Endothelial cell of umbilical vein (primary cell): ENCODE results near the gene SAMD4A. TPM values are rescaled to one million over a fixed set of nuclear protein-coding genes. Genes with fewer than 3 reads are reported as not detected.
"Not testable (repeated sequence)": the region's sequence is repeated elsewhere in the genome, so short reads cannot be mapped to it uniquely, and the experiment has no call there.

Source experiments
- BruUV-seq: library from RNA; stranded (reverse); fragments of 400-500 nt; replicated peaks from 2 replicates; lab custom pipeline; 2021; lab: Mats Ljungman, UMichigan
- CTCF ChIA-PET: fragments of 300-600, 350-600 bp; sonication (Branson Sonifier 250); formaldehyde crosslinking; loops from one replicate; lab custom pipeline; 2021; ENCODE audit warnings: antibody characterized with exemption, inconsistent platforms; lab: Charles Lee
- POLR2A ChIA-PET: fragments of 300-600, 350-600 bp; sonication (Branson Sonifier 250); formaldehyde crosslinking; loops from one replicate; lab custom pipeline; 2021; ENCODE audit warnings: antibody characterized with exemption, inconsistent platforms; lab: Charles Lee
- DNase-seq: peaks from one replicate; pipeline ENCODE4 v3.0.0-alpha.2; 2011; ENCODE audit warnings: low read depth, low spot score
- FAIRE-seq: peaks from 2 replicates; lab custom pipeline; 2011; peaks lifted over from hg19 to GRCh38; lab: Jason Lieb, UNC
- H2AFZ ChIP-seq: 2 replicates; pipeline ENCODE4 v1.6.0; 2012; ENCODE audit warnings: low read depth, low read length, control low read depth, inconsistent platforms
- H3K27ac ChIP-seq: 2 replicates; pipeline ENCODE4 v1.5.1; 2011; ENCODE audit warnings: low read depth, mild to moderate bottlenecking, control low read depth, low read length, moderate library complexity; ENCODE audit not compliant: insufficient read depth
- H3K27me3 ChIP-seq, 2 experiments: 2 replicates each; pipeline versions ENCODE4 v1.6.0 to v1.6.1; 2011; ENCODE audit warnings: low read length in 2 of 2, mixed read lengths in 1 of 2; ENCODE audit not compliant: control insufficient read depth in 2 of 2, insufficient read depth in 2 of 2
- H3K36me3 ChIP-seq, 2 experiments: 2 replicates in 1 of 2; 3 replicates in 1 of 2; pipeline ENCODE4 v1.5.1; 2011; ENCODE audit warnings: low read length in 2 of 2, mild to moderate bottlenecking in 1 of 2, moderate library complexity in 1 of 2; ENCODE audit not compliant: control insufficient read depth in 2 of 2, insufficient read depth in 2 of 2; ENCODE audit errors: extremely low read depth in 1 of 2
- H3K4me1 ChIP-seq: 3 replicates; pipeline ENCODE4 v1.5.1; 2011; ENCODE audit warnings: mild to moderate bottlenecking, low read length; ENCODE audit not compliant: control insufficient read depth, insufficient read depth; ENCODE audit errors: extremely low read depth
- H3K4me2 ChIP-seq: 2 replicates; pipeline ENCODE4 v1.6.1; 2011; ENCODE audit warnings: low read length, control low read depth, mixed read lengths; ENCODE audit not compliant: insufficient read depth
- H3K4me3 ChIP-seq, 3 experiments: fragments of 200-600 bp in 1 of 3; sonication (generic), shearing (Covaris generic) in 1 of 3; replicated peaks in 1 of 3; 2 replicates each; pipeline ENCODE4 v1.5.1; 2011 to 2016; ENCODE audit warnings: control low read depth in 3 of 3, low read length in 3 of 3, mild to moderate bottlenecking in 2 of 3, inconsistent platforms in 1 of 3, low read depth in 1 of 3, moderate library complexity in 1 of 3; ENCODE audit not compliant: insufficient read depth in 1 of 3
- H3K79me2 ChIP-seq: 2 replicates; pipeline ENCODE4 v1.6.0; 2012; ENCODE audit warnings: low read length, inconsistent platforms; ENCODE audit not compliant: control insufficient read depth, insufficient read depth
- H3K9ac ChIP-seq: replicated peaks from 2 replicates; pipeline ENCODE3; 2011; ENCODE audit warnings: low read length, control low read depth; ENCODE audit not compliant: insufficient read depth; ENCODE audit errors: extremely low read depth
- H3K9me1 ChIP-seq: replicated peaks from 3 replicates; pipeline ENCODE4 v1.6.0; 2011; ENCODE audit warnings: mild to moderate bottlenecking, low read length; ENCODE audit not compliant: control insufficient read depth, insufficient read depth; ENCODE audit errors: extremely low read depth
- H3K9me3 ChIP-seq: replicated peaks from 2 replicates; pipeline ENCODE4 v1.5.1; 2012; ENCODE audit warnings: low read length, inconsistent platforms; ENCODE audit not compliant: control insufficient read depth, insufficient read depth
- H4K20me1 ChIP-seq: replicated peaks from 2 replicates; pipeline ENCODE3; 2011; ENCODE audit warnings: mild to moderate bottlenecking, low read length; ENCODE audit not compliant: control insufficient read depth, insufficient read depth; ENCODE audit errors: extremely low read depth
- CTCF ChIP-seq, 2 donors: IDR thresholded peaks; 1 replicate in 1 of 2; 2 replicates in 1 of 2; pipeline ENCODE4 v1.5.1; 2011; ENCODE audit warnings: low read length in 2 of 2, mild to moderate bottlenecking in 2 of 2, moderate library complexity in 2 of 2, control low read depth in 1 of 2, inconsistent platforms in 1 of 2, low read depth in 1 of 2; ENCODE audit not compliant: insufficient read depth in 1 of 2; ENCODE audit errors: extremely low read depth in 1 of 2
- EZH2 ChIP-seq: IDR thresholded peaks from 2 replicates; pipeline ENCODE4 v1.6.1; 2012; ENCODE audit warnings: borderline replicate concordance, low read depth, mild to moderate bottlenecking, moderate library complexity, low read length, inconsistent platforms; ENCODE audit not compliant: severe bottlenecking
- FOS ChIP-seq: IDR thresholded peaks from 2 replicates; pipeline ENCODE4 v1.6.1; 2011; ENCODE audit warnings: mild to moderate bottlenecking, low read length, moderate library complexity, borderline replicate concordance; ENCODE audit not compliant: insufficient read depth
- GATA2 ChIP-seq: IDR thresholded peaks from 2 replicates; pipeline ENCODE4 v1.7.0; 2011; ENCODE audit warnings: low read depth, mild to moderate bottlenecking, moderate library complexity, mixed read lengths, low read length; ENCODE audit not compliant: insufficient read length, insufficient read depth
- JUN ChIP-seq: IDR thresholded peaks from 2 replicates; pipeline ENCODE4 v1.6.1; 2011; ENCODE audit warnings: borderline replicate concordance, low read depth; ENCODE audit not compliant: insufficient read length, insufficient read depth
- MAX ChIP-seq: IDR thresholded peaks from 2 replicates; pipeline ENCODE4 v1.6.1; 2011; ENCODE audit not compliant: insufficient read depth, insufficient read length
- MYC ChIP-seq: IDR thresholded peaks from one replicate; pipeline ENCODE4 v1.6.1; 2011; ENCODE audit warnings: mild to moderate bottlenecking, low read depth, low read length
- POLR2A ChIP-seq: IDR thresholded peaks from 2 replicates; pipeline ENCODE4 v1.6.1; 2012; ENCODE audit warnings: low read depth, mild to moderate bottlenecking, control low read depth, low read length
- POLR2AphosphoS5 ChIP-seq: IDR thresholded peaks from 2 replicates; pipeline ENCODE4 v1.6.1; 2012; ENCODE audit warnings: low read depth, mild to moderate bottlenecking, control low read depth, low read length, moderate library complexity; ENCODE audit not compliant: insufficient read depth
- dilution Hi-C: fragments of 300-500 bp; cut with MboI; formaldehyde crosslinking; loops from one replicate; pipeline ENCODE4 v1.15.0; 2019; ENCODE audit warnings: low sequenced_read_pairs; ENCODE audit not compliant: extremely low pct_ligation_motif_present
- intact Hi-C: fragments of 100-400 bp; cut with micrococcal nuclease; formaldehyde crosslinking; loops from one replicate; pipeline ENCODE4 v1.10.0; 2022
- polyA plus RNA-seq, 4 experiments: library from polyadenylated mRNA; depleted of rRNA in 3 of 4; stranded (reverse) in 3 of 4; unstranded in 1 of 4; fragments of >200 nt; gene quantifications; 2 replicates each; pipeline versions ENCODE4 v1.2.1 to v1.2.3, GENCODE V29; 2011 to 2012; ENCODE audit warnings: missing spikeins in 1 of 4
- total RNA-seq: library from RNA; stranded (reverse); gene quantifications from 2 replicates; pipeline ENCODE4 v1.2.3, GENCODE V29; 2021

SAMD4A gene
- total and polyA plus RNA-seq, 2 donors (not counting 3 experiments of a cell fraction or from before 2014, with no cell fraction given) = 37.7 to 95.3 TPM

- TF ChIP-seq MYC = no peak
- TF ChIP-seq FOS = no peak
- TF ChIP-seq GATA2 = no peak
- no peak for TF ChIP-seq EZH2
- no peak for TF ChIP-seq POLR2AphosphoS5
- no peak for TF ChIP-seq MAX
- no peak for TF ChIP-seq CTCF (IDR thresholded peaks at IDR 0.05; ENCODE audit: extremely low read depth in 1 of 2, insufficient read depth in 1 of 2, low read depth in 1 of 2, low read length in 2 of 2)
- TF ChIP-seq POLR2A = no peak
- TF ChIP-seq JUN = no peak
- Histone ChIP-seq H3K4me2 (peak overlapping the region; percentile 37), H3K9me1 (no peaks in the 10 kb centered on the region), H3K36me3 (no peaks in the 10 kb centered on the region), H4K20me1 (no peaks in the 10 kb centered on the region), H3K9me3 (no peaks in the 10 kb centered on the region), H3K27me3 (no peaks in the 10 kb centered on the region), H3K4me1 (peaks cover 69% of the 10 kb centered on the region), H3K79me2 (peaks cover 66% of the 10 kb centered on the region), H3K27ac (peak overlapping the region; percentile 44), H3K9ac (no peak overlapping the region), H3K4me3 (no peak overlapping the region), H2AFZ (no peak overlapping the region)
- POLR2A ChIA-PET = interaction anchor here (0.6 to 1.3 kb wide), 3 partner anchors 31 to 149 kb away, joined by 3 read pairs; no protein-coding TSS in a partner anchor
- no TSS peak for BruUV-seq
- intact Hi-C loops (no loop called here), dilution Hi-C loops (no loop called here)
- FAIRE-seq (no peak), DNase-seq (peak; percentile 86)
- CTCF ChIA-PET = interaction anchor here (1.4 kb wide), 1 partner anchor 31 kb away, joined by 3 read pairs; no protein-coding TSS in a partner anchor
Measured at GRCh38 chr14:54623279-54624004, 56.5 kb downstream of the SAMD4A start.

GRCh38 chr14:54624005-54624358 is 57.1 kb downstream of the SAMD4A start:
- H3K4me1 ChIP-seq = peaks cover 71% of the 10 kb centered on the region
- BruUV-seq, H3K36me3 ChIP-seq, intact Hi-C loops, H4K20me1 ChIP-seq, H3K27me3 ChIP-seq, dilution Hi-C loops, H2AFZ ChIP-seq, H3K9me3 ChIP-seq, H3K9me1 ChIP-seq, FAIRE-seq, DNase-seq: not testable (repeated sequence)
- H3K27ac ChIP-seq = peak overlapping the region; percentile 44
- CTCF ChIA-PET = interaction anchor here (1.4 kb wide), 1 partner anchor 30 kb away, joined by 3 read pairs; no protein-coding TSS in a partner anchor
- peak overlapping the region in 1 of 3 experiments; percentile 19 for H3K4me3 ChIP-seq
- H3K4me2 ChIP-seq = peak overlapping the region; percentile 37
- H3K9ac ChIP-seq = peak overlapping the region; percentile 11
- POLR2A ChIA-PET = interaction anchor here (0.7 to 1.3 kb wide), 2 partner anchors 31 to 49 kb away, joined by 3 read pairs; no protein-coding TSS in a partner anchor
- peaks cover 71% of the 10 kb centered on the region for H3K79me2 ChIP-seq
